Upper lobe of left lung (tissue), 6 donors: ENCODE results near the gene TAF3. TPM values are rescaled to one million over a fixed set of nuclear protein-coding genes. Genes with fewer than 3 reads are reported as not detected.

Experiments
- ATAC-seq, 2 donors: fragments of 200-7000 bp; cut with Tn5 transposase; one replicate each; pipeline ENCODE4 v1.9.1; 2022; ENCODE audit warnings: mild to moderate bottlenecking in 2 of 2, moderate library complexity in 2 of 2; ENCODE audit not compliant: low FRiP score in 2 of 2
- DNase-seq, 2 donors: peaks; one replicate each; pipeline ENCODE4 v3.0.0-alpha.2; 2019 to 2020
- H3K27ac ChIP-seq, 4 donors: fragments of 200-600 bp; sonication (generic); one replicate each; pipeline ENCODE4 v1.5.1; 2016 to 2019
- H3K27me3 ChIP-seq, 4 donors: fragments of 200-600 bp; sonication (generic); one replicate each; pipeline ENCODE4 v1.5.1; 2017 to 2019
- H3K36me3 ChIP-seq, 4 donors: fragments of 200-600 bp; sonication (generic); one replicate each; pipeline ENCODE4 v1.5.1; 2016 to 2019
- H3K4me1 ChIP-seq, 4 donors: fragments of 200-600 bp; sonication (generic); one replicate each; pipeline ENCODE4 v1.5.1; 2018 to 2019
- H3K4me3 ChIP-seq, 4 donors: fragments of 200-600 bp; sonication (generic); one replicate each; pipeline ENCODE4 v1.5.1; 2017 to 2019; ENCODE audit warnings: mild to moderate bottlenecking in 2 of 4, moderate library complexity in 1 of 4
- H3K9me3 ChIP-seq, 4 donors: fragments of 200-600 bp; sonication (generic); one replicate each; pipeline ENCODE4 v1.5.1; 2018 to 2019
- EP300 ChIP-seq, 4 donors: sonication (generic); formaldehyde crosslinking; IDR thresholded peaks; one replicate each; pipeline ENCODE4 v1.5.1; 2017; ENCODE audit warnings: antibody characterized with exemption in 4 of 4, control low read depth in 2 of 4
- POLR2A ChIP-seq, 4 donors: fragments of 450-650 bp; IDR thresholded peaks; one replicate each; pipeline ENCODE4 v1.5.1; 2016 to 2017; ENCODE audit warnings: antibody characterized with exemption in 4 of 4, mild to moderate bottlenecking in 2 of 4
- POLR2AphosphoS5 ChIP-seq, 2 donors: sonication (generic); formaldehyde crosslinking; IDR thresholded peaks; one replicate each; pipeline ENCODE4 v1.5.1; 2017; ENCODE audit warnings: antibody characterized with exemption in 2 of 2
- WGBS, 2 donors: methylation state at CpG; one replicate each; pipeline ENCODE4 v1.1.5; 2017 to 2018; 5-methylcytosine and 5-hydroxymethylcytosine counted together
- total RNA-seq, 6 donors: library from RNA; depleted of rRNA in 4 of 6; stranded (reverse); fragments of >200 nt in 4 of 6; gene quantifications; one replicate each; pipeline versions ENCODE4 v1.1.0 to v1.2.1, GENCODE V29; 2016 to 2021
- TF ChIP-seq, protein P1 (sequence below), 6 experiments: fragments of 450-650 bp in 4 of 6; fragments of 200-600 bp in 2 of 6; sonication (generic) in 2 of 6; IDR thresholded peaks; one replicate each; pipeline ENCODE4 v1.5.1; 2016 to 2019; ENCODE audit warnings: antibody characterized with exemption in 6 of 6
- donor health status: DM: no; HTN: no; CAD: no; lungs with moderate emphysema.
- donor health status: DM: no; HTN: yes; CAD: no; lungs with severe emphysema.

Gene TAF3
- total RNA-seq, 6 donors from 2014 or later = 6.8 to 16.8 (median 10.1) TPM

DNA sequence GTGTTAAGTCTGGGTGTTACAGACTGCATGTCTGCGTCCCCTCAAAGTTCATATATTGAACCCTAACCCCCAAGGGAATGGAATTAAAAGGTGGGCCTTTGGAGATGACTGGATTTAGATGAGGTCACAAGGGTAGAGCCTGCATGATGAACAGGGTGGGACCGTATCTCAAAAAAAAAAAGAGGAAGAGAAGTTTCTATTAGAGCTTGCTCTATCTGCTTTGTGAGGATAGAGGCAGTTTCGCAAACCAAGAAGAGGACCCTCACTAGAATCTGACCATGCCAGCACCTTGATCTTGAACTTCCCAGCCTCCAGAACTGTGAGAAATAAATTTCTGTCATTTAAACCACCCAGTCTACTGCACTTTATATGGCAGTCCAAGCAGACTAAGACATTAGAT is 31.9 kb upstream of the TAF3 start:
- peak overlapping the region in 3 of 4 donors; percentile 67 to 91 (median 75) for H3K4me3 ChIP-seq
- H3K27me3 ChIP-seq = no peaks in the 10 kb centered on the region
- no peak for DNase-seq
- no peak for ATAC-seq
- TF ChIP-seq, protein P1, sequence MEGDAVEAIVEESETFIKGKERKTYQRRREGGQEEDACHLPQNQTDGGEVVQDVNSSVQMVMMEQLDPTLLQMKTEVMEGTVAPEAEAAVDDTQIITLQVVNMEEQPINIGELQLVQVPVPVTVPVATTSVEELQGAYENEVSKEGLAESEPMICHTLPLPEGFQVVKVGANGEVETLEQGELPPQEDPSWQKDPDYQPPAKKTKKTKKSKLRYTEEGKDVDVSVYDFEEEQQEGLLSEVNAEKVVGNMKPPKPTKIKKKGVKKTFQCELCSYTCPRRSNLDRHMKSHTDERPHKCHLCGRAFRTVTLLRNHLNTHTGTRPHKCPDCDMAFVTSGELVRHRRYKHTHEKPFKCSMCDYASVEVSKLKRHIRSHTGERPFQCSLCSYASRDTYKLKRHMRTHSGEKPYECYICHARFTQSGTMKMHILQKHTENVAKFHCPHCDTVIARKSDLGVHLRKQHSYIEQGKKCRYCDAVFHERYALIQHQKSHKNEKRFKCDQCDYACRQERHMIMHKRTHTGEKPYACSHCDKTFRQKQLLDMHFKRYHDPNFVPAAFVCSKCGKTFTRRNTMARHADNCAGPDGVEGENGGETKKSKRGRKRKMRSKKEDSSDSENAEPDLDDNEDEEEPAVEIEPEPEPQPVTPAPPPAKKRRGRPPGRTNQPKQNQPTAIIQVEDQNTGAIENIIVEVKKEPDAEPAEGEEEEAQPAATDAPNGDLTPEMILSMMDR (IDR thresholded peaks at IDR 0.05) = no peak
- TF ChIP-seq EP300 (IDR thresholded peaks at IDR 0.05) = no peak
- no peak for TF ChIP-seq POLR2AphosphoS5 (IDR thresholded peaks at IDR 0.05)
- no peak for TF ChIP-seq POLR2A (IDR thresholded peaks at IDR 0.05)
- 69 to 76% methylated on average over 3 of the region's 3 CpGs for WGBS, 2 donors
- H3K9me3 ChIP-seq = no peaks in the 10 kb centered on the region
- H3K36me3 ChIP-seq = peaks cover 0 to 5% (median 0%) of the 10 kb centered on the region in 4 donors
- peaks cover 21 to 44% (median 27%) of the 10 kb centered on the region in 4 donors for H3K4me1 ChIP-seq
- no peak overlapping the region for H3K27ac ChIP-seq

DNA sequence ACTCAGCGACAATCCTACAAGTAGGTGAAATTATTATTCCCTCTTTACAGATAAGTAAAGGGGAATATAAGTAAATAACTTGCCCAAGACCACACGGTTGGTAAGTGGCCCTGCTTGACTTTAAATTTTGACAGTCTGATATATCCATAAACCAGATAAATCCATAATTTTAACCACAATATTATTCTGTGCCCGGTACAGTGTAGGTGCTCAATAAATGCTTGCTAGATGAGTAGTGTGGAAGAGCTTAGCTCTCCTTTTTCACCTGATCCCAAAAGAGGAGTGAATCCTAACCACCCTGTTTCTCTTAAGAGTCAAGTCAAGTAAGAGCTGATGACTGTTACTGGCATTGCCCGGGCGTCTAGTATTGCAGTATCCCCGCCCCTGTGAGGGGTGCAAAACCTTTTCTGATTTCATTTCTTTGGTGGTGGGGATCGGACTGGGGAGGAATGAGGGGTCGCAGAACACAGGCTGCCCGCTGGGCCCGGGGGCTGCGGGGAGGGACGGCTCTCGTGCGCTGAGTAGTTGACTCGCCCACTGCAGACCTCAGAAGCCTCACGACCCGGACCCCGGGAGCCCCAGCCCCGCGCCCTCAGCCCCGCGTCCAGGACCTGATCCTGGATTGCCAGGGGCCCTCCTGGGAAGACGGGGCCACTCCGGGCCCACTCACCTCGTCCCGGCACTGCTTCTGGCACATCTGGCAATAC is 31.0 kb upstream of the TAF3 start:
- 2 to 17% methylated on average over 5 to 15 of the region's 26 CpGs for WGBS, 2 donors
- Histone ChIP-seq H3K9me3 (no peaks in the 10 kb centered on the region), H3K27me3 (no peaks in the 10 kb centered on the region), H3K27ac (peak overlapping the region; percentile 77 to 92 (median 85)), H3K4me3 (peak overlapping the region; percentile 67 to 91 (median 77)), H3K36me3 (no peaks in the 10 kb centered on the region), H3K4me1 (peaks cover 22 to 46% (median 27%) of the 10 kb centered on the region in 4 donors)
- peak in 1 of 2 donors; percentile 90 for DNase-seq
- peak; percentile 35 to 51 for ATAC-seq
- TF ChIP-seq EP300 (IDR thresholded peaks at IDR 0.05) (no peak), POLR2AphosphoS5 (IDR thresholded peaks at IDR 0.05) (no peak), POLR2A (IDR thresholded peaks at IDR 0.05) (no peak)
- TF ChIP-seq, protein P1 (IDR thresholded peaks at IDR 0.05) = no peak

DNA sequence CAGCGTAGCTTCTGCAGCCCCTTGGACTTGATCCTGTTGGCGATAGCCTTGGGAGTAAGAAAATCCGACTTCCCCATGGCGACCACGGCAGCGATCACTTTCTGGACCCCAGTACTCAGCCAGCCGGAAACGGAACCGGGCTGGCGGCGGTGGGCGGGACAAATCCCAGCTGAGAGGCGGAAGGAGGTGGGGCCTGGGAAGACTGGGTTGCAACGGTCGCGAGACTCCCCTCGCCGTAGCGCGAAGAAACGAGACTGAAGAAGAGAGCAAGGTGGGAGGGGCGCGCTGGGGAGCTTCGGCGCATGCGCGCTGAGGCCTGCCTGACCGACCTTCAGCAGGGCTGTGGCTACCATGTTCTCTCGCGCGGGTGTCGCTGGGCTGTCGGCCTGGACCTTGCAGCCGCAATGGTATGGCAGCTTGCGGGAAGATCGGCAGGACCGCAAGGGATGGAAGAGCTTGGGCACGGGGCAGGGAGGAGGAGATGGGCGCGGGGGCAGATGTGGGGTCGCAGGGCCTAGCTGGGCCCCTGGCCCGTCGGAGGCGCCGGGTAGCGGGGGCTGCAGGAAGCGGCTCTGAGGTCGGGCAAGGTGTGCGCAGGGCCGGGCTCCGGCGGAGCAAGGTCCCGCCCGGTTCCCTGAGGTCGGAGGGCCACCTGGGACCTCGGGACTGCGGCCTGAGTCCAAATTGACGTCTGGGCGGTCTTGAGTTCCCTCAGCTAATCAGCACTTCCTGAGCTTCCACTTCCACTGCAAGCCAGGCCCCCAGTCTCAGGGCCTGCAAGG is 30.3 kb upstream of the TAF3 start, which contains the start of the genes ATP5F1C and KIN:
Gene ATP5F1C (plus strand): TSS at position 321 of the 782 bp plus-strand sequence. CDS start 31 bp downstream, at position 352.
Gene KIN (minus strand): TSS at position 137 of the 782 bp plus-strand sequence. CDS start 60 bp downstream, at position 77.
- TF ChIP-seq POLR2AphosphoS5 (IDR thresholded peaks at IDR 0.05) (peak; percentile 83 to 86), POLR2A (IDR thresholded peaks at IDR 0.05) (peak in 3 of 4 donors; percentile 67 to 89 (median 87))
- TF ChIP-seq, protein P1 (IDR thresholded peaks at IDR 0.05) = no peak
- ATAC-seq (peak; percentile 98), DNase-seq (peak; percentile 98 to 99)
- H3K27ac ChIP-seq = peak within 1 kb of the TSS; percentile 77 to 92 (median 85)
- no peaks in the 10 kb centered on the region for H3K36me3 ChIP-seq
- H3K9me3 ChIP-seq = no peaks in the 10 kb centered on the region
- peaks cover 24 to 51% (median 27%) of the 10 kb centered on the region in 4 donors for H3K4me1 ChIP-seq
- 0 to 1% methylated on average over 29 to 39 of the region's 59 CpGs for WGBS, 2 donors
- no peaks in the 10 kb centered on the region for H3K27me3 ChIP-seq
- H3K4me3 ChIP-seq = peak within 1 kb of the TSS; percentile 67 to 91 (median 80)

DNA sequence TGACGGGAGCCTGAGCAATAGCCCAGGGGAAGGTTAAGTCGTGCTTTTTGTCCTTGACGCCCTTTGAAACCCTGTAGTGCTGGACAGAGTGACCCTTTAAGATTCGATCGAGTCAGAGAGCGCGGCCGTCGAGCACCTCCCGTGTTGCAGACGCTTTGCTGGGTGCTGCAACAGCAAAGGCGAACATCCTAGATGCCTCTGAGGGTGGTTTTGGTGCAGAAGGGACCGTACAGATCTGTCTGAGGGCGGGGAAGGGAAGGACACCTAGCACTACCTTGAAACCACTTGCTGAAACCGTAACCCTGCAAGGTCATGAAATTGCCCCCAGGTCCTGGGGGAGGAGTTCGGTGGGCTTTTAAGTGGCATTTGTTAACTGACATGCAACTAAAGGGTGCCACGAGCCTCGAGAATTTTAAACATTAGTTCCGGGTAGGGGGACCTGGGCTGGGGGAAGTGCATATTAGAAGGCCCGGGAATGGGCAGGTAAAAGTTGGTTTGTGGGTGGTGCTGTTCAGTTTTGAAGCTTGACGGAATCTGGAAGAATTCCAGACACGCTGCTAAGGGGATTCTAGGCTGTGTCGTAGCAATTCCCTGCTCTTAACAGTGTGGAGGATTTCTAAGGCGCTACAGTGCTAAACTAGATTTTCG is 29.5 kb upstream of the TAF3 start:
- peak; percentile 37 to 41 for DNase-seq
- peak in 1 of 2 donors; percentile 2 for ATAC-seq
- Histone ChIP-seq H3K4me3 (peak overlapping the region; percentile 67 to 91 (median 80)), H3K9me3 (no peaks in the 10 kb centered on the region), H3K27ac (peak overlapping the region; percentile 77 to 92 (median 85)), H3K27me3 (no peaks in the 10 kb centered on the region), H3K36me3 (no peaks in the 10 kb centered on the region), H3K4me1 (peaks cover 24 to 54% (median 27%) of the 10 kb centered on the region in 4 donors)
- 2 to 6% methylated on average over 13 to 22 of the region's 25 CpGs for WGBS, 2 donors
- TF ChIP-seq EP300 (IDR thresholded peaks at IDR 0.05) = no peak
- TF ChIP-seq POLR2AphosphoS5 (IDR thresholded peaks at IDR 0.05) = no peak
- TF ChIP-seq, protein P1 (IDR thresholded peaks at IDR 0.05) = no peak
- no peak for TF ChIP-seq POLR2A (IDR thresholded peaks at IDR 0.05)
